ENCODE results near the gene RAPGEF4.

DNA sequence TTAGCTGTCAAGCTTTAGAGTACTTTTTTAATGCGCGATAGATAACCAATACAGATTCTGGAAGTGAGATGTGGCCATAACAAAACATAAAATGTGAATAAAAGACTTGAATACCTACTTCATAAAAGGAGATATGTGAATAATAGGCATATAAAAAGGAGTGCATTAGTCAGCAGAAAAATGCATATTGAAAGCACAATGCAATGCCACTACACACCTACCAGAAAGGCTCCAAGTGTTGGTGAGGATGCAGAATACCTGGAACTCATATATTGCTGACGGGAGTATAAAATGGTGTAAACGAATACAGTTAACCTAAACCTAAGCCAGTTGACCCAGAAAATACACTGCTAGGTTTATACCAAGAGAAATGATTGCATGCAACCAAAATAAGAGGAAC is 10.9 kb upstream of the RAPGEF4 start:
- TF ChIP-seq POLR2A (IDR thresholded peaks at IDR 0.05; ENCODE audit: low read length) (no peak), GATA1 (IDR thresholded peaks at IDR 0.05; ENCODE audit: low read depth, low read length) (no peak)

Measured in erythroblast (primary cell).